Uterus (tissue), 4 donors: Measurements from ENCODE around the gene DISP1. TPM values are rescaled to one million over a fixed set of nuclear protein-coding genes. Genes with fewer than 3 reads are reported as not detected.
A peak's percentile ranks its signal among the peaks of the same experiment; 100 is the strongest.

Experiments used
- DNase-seq, 2 donors: peaks; one replicate each; pipeline ENCODE4 v3.0.0-alpha.2; 2019 to 2020
- H3K27ac ChIP-seq, 2 donors: fragments of 200-600 bp; sonication (generic); 1 replicate in 1 of 2; 2 replicates in 1 of 2; pipeline ENCODE4 v1.5.1; 2016 to 2018
- H3K27me3 ChIP-seq, 2 donors: fragments of 200-600 bp; sonication (generic); one replicate each; pipeline ENCODE4 v1.5.1; 2018 to 2019; ENCODE audit warnings: control low read depth in 1 of 2
- H3K36me3 ChIP-seq, 2 donors: fragments of 200-600 bp; sonication (generic); one replicate each; pipeline ENCODE4 v1.5.1; 2019; ENCODE audit warnings: control low read depth in 1 of 2
- H3K4me1 ChIP-seq, 2 donors: fragments of 200-600 bp; sonication (generic); one replicate each; pipeline ENCODE4 v1.5.1; 2018 to 2019; ENCODE audit warnings: control low read depth in 1 of 2
- H3K4me3 ChIP-seq, 2 donors: fragments of 200-600 bp; sonication (generic); 1 replicate in 1 of 2; 2 replicates in 1 of 2; pipeline ENCODE4 v1.5.1; 2018 to 2019; ENCODE audit warnings: mild to moderate bottlenecking in 1 of 2
- H3K9me3 ChIP-seq, 2 donors: fragments of 200-600 bp; sonication (generic); one replicate each; pipeline ENCODE4 v1.5.1; 2019; ENCODE audit warnings: control low read depth in 1 of 2
- CTCF ChIP-seq, 4 experiments: fragments of 200-600 bp in 2 of 4; fragments of 450-650 bp in 2 of 4; sonication (generic) in 2 of 4; IDR thresholded peaks; one replicate each; pipeline ENCODE4 v1.5.1; 2016 to 2019; ENCODE audit warnings: antibody characterized with exemption in 4 of 4, mild to moderate bottlenecking in 2 of 4, moderate library complexity in 1 of 4
- POLR2A ChIP-seq, 2 donors: fragments of 450-650 bp; IDR thresholded peaks; one replicate each; pipeline ENCODE4 v1.6.1; 2016; ENCODE audit warnings: antibody characterized with exemption in 2 of 2, mild to moderate bottlenecking in 1 of 2, moderate library complexity in 1 of 2
- intact Hi-C: fragments of 100-400 bp; cut with DNase I; formaldehyde crosslinking; loops from one replicate; pipeline ENCODE4 v1.15.1; 2023; ENCODE audit warnings: low total_unique reads
- total RNA-seq, 4 donors: library from RNA; depleted of rRNA in 3 of 4; stranded (reverse); fragments of >200 nt in 3 of 4; gene quantifications; one replicate each; pipeline versions ENCODE4 v1.1.0 to v1.2.4, GENCODE V29; 2014 to 2023
- donor health status: DM: yes; HTN: yes; CAD: no.

Gene DISP1
- total RNA-seq, 4 donors from 2014 or later, result 10.0 to 19.5 (median 16.0) TPM

- TF ChIP-seq CTCF (IDR thresholded peaks at IDR 0.05) (no peak), POLR2A (IDR thresholded peaks at IDR 0.05) (no peak)
- Histone ChIP-seq H3K9me3 (no peaks in the 10 kb centered on the region), H3K36me3 (no peaks in the 10 kb centered on the region), H3K4me1 (peaks cover 0 to 4% of the 10 kb centered on the region in 2 donors), H3K27me3 (no peaks in the 10 kb centered on the region), H3K27ac (peak overlapping the region; percentile 92 to 96), H3K4me3 (peak overlapping the region; percentile 67 to 76)
- no peak for DNase-seq
- intact Hi-C loops, result no loop called here
Measured at GRCh38 chr1:222815440-222815765, 564 bp downstream of the DISP1 start.

GRCh38 chr1:222817529-222817928 is 2.7 kb downstream of the DISP1 start:
- H3K27me3 ChIP-seq, result no peaks in the 10 kb centered on the region
- no peaks in the 10 kb centered on the region for H3K9me3 ChIP-seq
- DNase-seq, result peak in 1 of 2 donors; percentile 36
- no peak overlapping the region for H3K4me3 ChIP-seq
- intact Hi-C loops, result no loop called here
- H3K27ac ChIP-seq, result peak overlapping the region; percentile 36 to 44
- TF ChIP-seq POLR2A (IDR thresholded peaks at IDR 0.05), result no peak
- TF ChIP-seq CTCF (IDR thresholded peaks at IDR 0.05), result no peak
- H3K4me1 ChIP-seq, result peaks cover 0 to 4% of the 10 kb centered on the region in 2 donors
- no peaks in the 10 kb centered on the region for H3K36me3 ChIP-seq

- no peaks in the 10 kb centered on the region for H3K9me3 ChIP-seq
- peaks cover 0 to 4% of the 10 kb centered on the region in 2 donors for H3K4me1 ChIP-seq
- no peak for DNase-seq
- H3K27ac ChIP-seq, result peak overlapping the region; percentile 36 to 44
- intact Hi-C loops, result no loop called here
- TF ChIP-seq CTCF (IDR thresholded peaks at IDR 0.05) (no peak), POLR2A (IDR thresholded peaks at IDR 0.05) (no peak)
- no peaks in the 10 kb centered on the region for H3K36me3 ChIP-seq
- H3K27me3 ChIP-seq, result no peaks in the 10 kb centered on the region
- H3K4me3 ChIP-seq, result no peak overlapping the region
Measured at GRCh38 chr1:222818171-222818570, 3.3 kb downstream of the DISP1 start.

- Histone ChIP-seq H3K36me3 (no peaks in the 10 kb centered on the region), H3K27me3 (no peaks in the 10 kb centered on the region), H3K4me3 (no peak overlapping the region), H3K27ac (peak overlapping the region in 1 of 2 donors; percentile 7), H3K9me3 (no peaks in the 10 kb centered on the region), H3K4me1 (peaks cover 0 to 4% of the 10 kb centered on the region in 2 donors)
- intact Hi-C loops, result no loop called here
- no peak for TF ChIP-seq POLR2A (IDR thresholded peaks at IDR 0.05)
- no peak for TF ChIP-seq CTCF (IDR thresholded peaks at IDR 0.05)
- DNase-seq, result no peak
Measured at GRCh38 chr1:222820171-222820712, 5.4 kb downstream of the DISP1 start.

GRCh38 chr1:222821239-222821638 is 6.4 kb downstream of the DISP1 start:
- no peaks in the 10 kb centered on the region for H3K36me3 ChIP-seq
- DNase-seq, result no peak
- no peak overlapping the region for H3K4me3 ChIP-seq
- no peak overlapping the region for H3K27ac ChIP-seq
- no peaks in the 10 kb centered on the region for H3K9me3 ChIP-seq
- intact Hi-C loops, result no loop called here
- TF ChIP-seq POLR2A (IDR thresholded peaks at IDR 0.05) (no peak), CTCF (IDR thresholded peaks at IDR 0.05) (no peak)
- H3K27me3 ChIP-seq, result no peaks in the 10 kb centered on the region
- peaks cover 0 to 4% of the 10 kb centered on the region in 2 donors for H3K4me1 ChIP-seq
